ENCODE results near the gene FLRT1.

- TF ChIP-seq POLR2A (IDR thresholded peaks at IDR 0.05) (no peak), CTCF (IDR thresholded peaks at IDR 0.05 in 4 of 5, conservative IDR thresholded peaks at IDR 0.05 in 1 of 5) (no peak)
These were observed 31.1 kb upstream of the FLRT1 start for GRCh38 chr11:64004590-64004984.

All from gastrocnemius medialis (tissue), 4 donors.